ENCODE results near the gene ALAS2. TPM values are rescaled to one million over a fixed set of nuclear protein-coding genes. Genes with fewer than 3 reads are reported as not detected.
"Not testable (repeated sequence)": the region's sequence is repeated elsewhere in the genome, so short reads cannot be mapped to it uniquely, and the experiment has no call there.

ALAS2 gene
- total RNA-seq, 1 donor from 2014 or later, result not detected

DNA sequence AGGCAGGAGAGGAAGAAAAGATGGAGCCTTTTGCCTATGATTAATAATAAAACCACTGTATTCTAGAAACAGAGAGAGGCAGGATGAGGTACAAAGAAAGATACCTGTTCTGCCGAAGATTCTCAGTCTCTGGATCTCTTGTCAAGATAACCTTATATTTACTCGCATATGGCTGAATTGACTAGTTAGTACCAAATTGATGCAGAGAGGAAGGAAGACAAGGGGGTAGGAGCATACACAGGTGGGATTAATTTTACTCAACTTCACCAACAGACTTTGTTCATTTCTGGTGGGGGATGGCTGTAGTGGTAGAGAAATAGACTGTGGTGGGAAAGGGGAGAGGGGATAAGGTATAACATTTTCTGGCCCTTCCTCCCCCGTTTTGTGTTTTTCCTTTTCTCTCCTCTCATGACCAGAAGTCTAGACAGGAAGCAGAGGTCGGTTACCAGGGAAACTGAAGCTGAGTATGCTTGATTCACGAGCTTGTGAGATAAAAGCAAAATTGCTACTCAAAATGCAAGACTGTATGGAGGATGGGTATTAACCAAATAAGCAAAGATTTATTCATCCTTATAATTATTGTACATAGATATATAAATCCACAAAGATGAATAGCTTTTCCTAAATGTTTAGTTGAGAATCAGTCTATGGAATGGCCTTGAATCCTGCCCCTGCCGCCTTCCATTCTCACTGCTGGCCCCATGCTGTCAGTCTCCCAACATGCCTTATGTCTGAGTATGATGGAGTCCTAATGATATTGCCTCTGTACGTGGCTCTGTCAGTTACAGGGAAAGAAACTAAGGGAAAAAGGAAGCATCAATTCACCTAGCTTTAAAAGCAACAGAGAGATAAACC is 26.3 kb upstream of the ALAS2 start:
- no peak for TF ChIP-seq CTCF (IDR thresholded peaks at IDR 0.05; ENCODE audit: unreplicated experiment)
- no peaks in the 10 kb centered on the region for H3K36me3 Mint-ChIP-seq (ENCODE audit: low read depth, unreplicated experiment)
- no peak overlapping the region for H3K4me3 Mint-ChIP-seq (ENCODE audit: unreplicated experiment)
- no peak for DNase-seq (ENCODE audit: low spot score)
- peaks cover 16% of the 10 kb centered on the region for H3K4me1 Mint-ChIP-seq (ENCODE audit: unreplicated experiment)
- peak overlapping the region; percentile 96 for H3K27ac Mint-ChIP-seq (ENCODE audit: unreplicated experiment)
- no peaks in the 10 kb centered on the region for H3K27me3 Mint-ChIP-seq (ENCODE audit: unreplicated experiment)
- no peaks in the 10 kb centered on the region for H3K9me3 Mint-ChIP-seq (ENCODE audit: unreplicated experiment)

DNA sequence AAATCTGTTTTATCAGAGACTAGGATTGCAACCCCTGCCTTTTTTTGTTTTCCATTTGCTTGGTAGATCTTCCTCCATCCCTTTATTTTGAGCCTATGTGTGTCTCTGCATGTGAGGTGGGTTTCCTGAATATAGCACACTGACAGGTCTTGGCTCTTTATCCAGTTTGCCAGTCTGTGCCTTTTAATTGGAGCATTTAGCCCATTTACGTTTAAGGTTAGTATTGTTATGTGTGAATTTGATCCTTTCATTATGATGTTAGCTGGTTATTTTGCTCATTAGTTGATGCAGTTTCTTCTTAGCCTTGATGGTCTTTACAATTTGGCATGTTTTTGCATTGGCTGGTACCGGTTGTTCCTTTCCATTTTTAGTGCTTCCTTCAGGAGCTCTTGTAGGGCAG is 19.8 kb upstream of the ALAS2 start:
- H3K9me3 Mint-ChIP-seq (ENCODE audit: unreplicated experiment); H3K27me3 Mint-ChIP-seq (ENCODE audit: unreplicated experiment); H3K4me1 Mint-ChIP-seq (ENCODE audit: unreplicated experiment); H3K4me3 Mint-ChIP-seq (ENCODE audit: unreplicated experiment); H3K36me3 Mint-ChIP-seq (ENCODE audit: low read depth, unreplicated experiment); DNase-seq (ENCODE audit: low spot score); H3K27ac Mint-ChIP-seq (ENCODE audit: unreplicated experiment): not testable (repeated sequence)

GRCh38 chrX:55041514-55041913 is 10.7 kb upstream of the ALAS2 start:
- no peaks in the 10 kb centered on the region for H3K36me3 Mint-ChIP-seq (ENCODE audit: low read depth, unreplicated experiment)
- no peak overlapping the region for H3K4me3 Mint-ChIP-seq (ENCODE audit: unreplicated experiment)
- no peaks in the 10 kb centered on the region for H3K9me3 Mint-ChIP-seq (ENCODE audit: unreplicated experiment)
- no peak overlapping the region for H3K27ac Mint-ChIP-seq (ENCODE audit: unreplicated experiment)
- H3K4me1 Mint-ChIP-seq (ENCODE audit: unreplicated experiment), result no peaks in the 10 kb centered on the region
- H3K27me3 Mint-ChIP-seq (ENCODE audit: unreplicated experiment), result no peaks in the 10 kb centered on the region
- DNase-seq (ENCODE audit: low spot score), result no peak
- TF ChIP-seq CTCF (IDR thresholded peaks at IDR 0.05; ENCODE audit: unreplicated experiment), result no peak

GRCh38 chrX:55039471-55039870 is 8.7 kb upstream of the ALAS2 start:
- Mint-ChIP-seq H3K4me1 (ENCODE audit: unreplicated experiment) (no peaks in the 10 kb centered on the region), H3K36me3 (ENCODE audit: low read depth, unreplicated experiment) (no peaks in the 10 kb centered on the region), H3K4me3 (ENCODE audit: unreplicated experiment) (no peak overlapping the region), H3K9me3 (ENCODE audit: unreplicated experiment) (no peaks in the 10 kb centered on the region), H3K27me3 (ENCODE audit: unreplicated experiment) (no peaks in the 10 kb centered on the region), H3K27ac (ENCODE audit: unreplicated experiment) (no peak overlapping the region)
- no peak for DNase-seq (ENCODE audit: low spot score)
- no peak for TF ChIP-seq CTCF (IDR thresholded peaks at IDR 0.05; ENCODE audit: unreplicated experiment)

DNA sequence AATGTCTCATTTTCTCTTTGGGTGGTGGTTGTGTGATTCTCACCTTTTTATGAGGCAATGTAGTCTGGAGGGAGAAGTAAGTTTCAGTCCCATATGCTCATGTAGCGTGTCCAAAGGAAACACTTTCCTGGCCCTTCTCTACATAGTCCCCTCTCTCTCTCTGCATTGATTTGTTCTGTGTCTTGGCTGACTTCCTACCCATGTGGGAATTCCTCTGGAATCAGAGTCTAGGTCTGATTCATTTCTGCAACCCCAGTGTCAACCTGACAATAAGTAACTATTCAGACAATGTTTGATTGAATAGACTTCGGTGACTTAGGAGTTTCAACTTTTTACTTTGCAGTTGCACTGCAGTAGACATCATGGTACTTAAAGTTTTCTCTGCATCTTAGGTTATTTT is 2.7 kb upstream of the ALAS2 start:
- Mint-ChIP-seq H3K4me3 (ENCODE audit: unreplicated experiment) (no peak overlapping the region), H3K27me3 (ENCODE audit: unreplicated experiment) (no peaks in the 10 kb centered on the region), H3K36me3 (ENCODE audit: low read depth, unreplicated experiment) (no peaks in the 10 kb centered on the region), H3K9me3 (ENCODE audit: unreplicated experiment) (no peaks in the 10 kb centered on the region), H3K4me1 (ENCODE audit: unreplicated experiment) (no peaks in the 10 kb centered on the region), H3K27ac (ENCODE audit: unreplicated experiment) (no peak overlapping the region)
- no peak for DNase-seq (ENCODE audit: low spot score)
- TF ChIP-seq CTCF (IDR thresholded peaks at IDR 0.05; ENCODE audit: unreplicated experiment), result no peak
